ENCODE results near the gene PRPS1. TPM values are rescaled to one million over a fixed set of nuclear protein-coding genes. Genes with fewer than 3 reads are reported as not detected.
"Not testable (repeated sequence)": the region's sequence is repeated elsewhere in the genome, so short reads cannot be mapped to it uniquely, and the experiment has no call there.

PRPS1 gene
- total RNA-seq, 8 experiments from 2014 or later, result 33.3 to 57.3 (median 41.2) TPM

DNA sequence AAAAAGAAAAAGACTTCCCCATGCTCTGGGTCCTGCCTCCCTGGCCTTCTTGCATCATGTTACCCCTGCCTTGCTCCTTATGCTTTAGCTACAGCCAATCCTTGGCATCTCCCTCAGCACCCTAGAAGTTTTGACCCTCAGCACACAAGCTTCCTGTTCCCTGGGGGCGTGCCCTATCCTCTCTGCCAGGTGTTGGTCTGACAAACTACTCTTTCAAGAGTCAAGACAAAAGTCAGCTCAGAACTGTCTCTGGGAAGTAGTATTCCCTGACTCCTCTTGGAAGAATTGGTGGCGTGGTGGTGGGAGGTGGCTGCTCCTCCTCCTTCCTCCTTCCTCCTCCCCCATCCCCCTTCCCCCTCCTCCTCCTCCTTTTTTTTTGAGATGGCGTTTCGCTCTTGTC, 41.0 kb downstream of the PRPS1 start:
- in situ Hi-C loops (cut with MboI; ENCODE audit: low pct_unique_long_range_greater_than_20kb in 2 of 9, low sequenced_read_pairs in 9 of 9, unreplicated experiment in 9 of 9), result loop anchor here in 3 of 9 experiments (10.0 to 25.0 kb wide), 3 partner anchors 116 to 218 kb away; partner anchors contain the start of genes NCBP2L (in 2 of the 3) and TSC22D3 (in 2 of the 3)

GRCh38 chrX:107669885-107670628, 41.7 kb downstream of the PRPS1 start:
- in situ Hi-C loops (cut with MboI; ENCODE audit: low pct_unique_long_range_greater_than_20kb in 2 of 9, low sequenced_read_pairs in 9 of 9, unreplicated experiment in 9 of 9), result loop anchor here in 3 of 9 experiments (10.0 to 25.0 kb wide), 3 partner anchors 115 to 217 kb away; partner anchors contain the start of genes NCBP2L (in 2 of the 3) and TSC22D3 (in 2 of the 3)
- no peak overlapping the region for H3K4me3 ChIP-seq
- H3K4me1 ChIP-seq (replicated peaks in 1 of 2), result peaks cover 9 to 19% of the 10 kb centered on the region in 2 donors
- no peak for ATAC-seq (replicated peaks in 6 of 8)
- H3K27ac ChIP-seq, result no peak overlapping the region
- WGBS, 10 experiments, result 59% methylated on average over 4 of the region's 5 CpGs; no CpG with 5 or more reads in 9 of the 10 experiments

More for the DNA sequence above, 41.0 kb downstream of the PRPS1 start:
- Histone ChIP-seq H3K27ac (no peak overlapping the region), H3K4me3 (no peak overlapping the region), H3K4me1 (replicated peaks in 1 of 2) (peaks cover 4 to 12% of the 10 kb centered on the region in 2 donors)
- 15 to 40% methylated on average over 1 of the region's 4 CpGs; no CpG with 5 or more reads in 8 of the 10 experiments for WGBS, 10 experiments
- no peak for ATAC-seq (replicated peaks in 6 of 8)

- in situ Hi-C loops (cut with MboI; ENCODE audit: low pct_unique_long_range_greater_than_20kb in 2 of 9, low sequenced_read_pairs in 9 of 9, unreplicated experiment in 9 of 9), result loop anchor here in 3 of 9 experiments (25.0 kb wide), 2 partner anchors 116 to 216 kb away; partner anchors contain the start of genes NCBP2L (in 2 of the 3) and TSC22D3 (in 2 of the 3)
- H3K4me3 ChIP-seq; ATAC-seq (replicated peaks in 6 of 8); H3K27ac ChIP-seq: not testable (repeated sequence)
- peaks cover 16 to 26% of the 10 kb centered on the region in 2 donors for H3K4me1 ChIP-seq (replicated peaks in 1 of 2)
- WGBS, 10 experiments, result 20 to 65% methylated on average over 1 to 5 of the region's 9 CpGs; no CpG with 5 or more reads in 8 of the 10 experiments
These were observed 42.9 kb downstream of the PRPS1 start for GRCh38 chrX:107671256-107671655.

- no peak overlapping the region for H3K27ac ChIP-seq
- peaks cover 26 to 38% of the 10 kb centered on the region in 2 donors for H3K4me1 ChIP-seq (replicated peaks in 1 of 2)
- WGBS, 10 experiments, result 0 to 28% methylated on average over 1 to 2 of the region's 9 CpGs; no CpG with 5 or more reads in 8 of the 10 experiments
- in situ Hi-C loops (cut with MboI; ENCODE audit: low pct_unique_long_range_greater_than_20kb in 2 of 9, low sequenced_read_pairs in 9 of 9, unreplicated experiment in 9 of 9), result loop anchor here in 3 of 9 experiments (25.0 kb wide), 2 partner anchors 114 to 214 kb away; partner anchors contain the start of genes NCBP2L (in 2 of the 3) and TSC22D3 (in 2 of the 3)
- H3K4me3 ChIP-seq, result no peak overlapping the region
- peak; percentile 6 to 63 (median 46) for ATAC-seq (replicated peaks in 6 of 8)
These were observed 44.7 kb downstream of the PRPS1 start for GRCh38 chrX:107672955-107673378.

- Histone ChIP-seq H3K27ac (no peak overlapping the region), H3K4me3 (no peak overlapping the region), H3K4me1 (replicated peaks in 1 of 2) (peaks cover 26 to 38% of the 10 kb centered on the region in 2 donors)
- ATAC-seq (replicated peaks in 6 of 8), result peak in 1 of 8 experiments; percentile 6
- in situ Hi-C loops (cut with MboI; ENCODE audit: low pct_unique_long_range_greater_than_20kb in 2 of 9, low sequenced_read_pairs in 9 of 9, unreplicated experiment in 9 of 9), result loop anchor here in 3 of 9 experiments (25.0 kb wide), 2 partner anchors 114 to 214 kb away; partner anchors contain the start of genes NCBP2L (in 2 of the 3) and TSC22D3 (in 2 of the 3)
- WGBS, 10 experiments, result 80 to 82% methylated on average over 1 to 3 of the region's 6 CpGs; no CpG with 5 or more reads in 8 of the 10 experiments
These were observed 45.1 kb downstream of the PRPS1 start for GRCh38 chrX:107673431-107673830.

- in situ Hi-C loops (cut with MboI; ENCODE audit: low pct_unique_long_range_greater_than_20kb in 2 of 9, low sequenced_read_pairs in 9 of 9, unreplicated experiment in 9 of 9), result loop anchor here in 3 of 9 experiments (25.0 kb wide), 2 partner anchors 113 to 213 kb away; partner anchors contain the start of genes NCBP2L (in 2 of the 3) and TSC22D3 (in 2 of the 3)
- Histone ChIP-seq H3K4me1 (replicated peaks in 1 of 2) (peaks cover 26 to 38% of the 10 kb centered on the region in 2 donors), H3K27ac (no peak overlapping the region), H3K4me3 (no peak overlapping the region)
- peak; percentile 4 to 86 (median 68) for ATAC-seq (replicated peaks in 6 of 8)
- 0 to 63% (median 20%) methylated on average over 1 to 3 of the region's 7 CpGs; no CpG with 5 or more reads in 6 of the 10 experiments for WGBS, 10 experiments
These were observed 45.7 kb downstream of the PRPS1 start for GRCh38 chrX:107673933-107674479.

- WGBS, 10 experiments, result 14 to 100% (median 35%) methylated on average over 1 to 8 of the region's 9 CpGs; no CpG with 5 or more reads in 5 of the 10 experiments
- Histone ChIP-seq H3K27ac (no peak overlapping the region), H3K4me3 (no peak overlapping the region), H3K4me1 (replicated peaks in 1 of 2) (peaks cover 26 to 38% of the 10 kb centered on the region in 2 donors)
- peak in 7 of 8 experiments; percentile 5 to 46 (median 30) for ATAC-seq (replicated peaks in 6 of 8)
- in situ Hi-C loops (cut with MboI; ENCODE audit: low pct_unique_long_range_greater_than_20kb in 2 of 9, low sequenced_read_pairs in 9 of 9, unreplicated experiment in 9 of 9), result loop anchor here in 3 of 9 experiments (25.0 kb wide), 2 partner anchors 113 to 213 kb away; partner anchors contain the start of genes NCBP2L (in 2 of the 3) and TSC22D3 (in 2 of the 3)
These were observed 46.4 kb downstream of the PRPS1 start for GRCh38 chrX:107674480-107675364.

DNA sequence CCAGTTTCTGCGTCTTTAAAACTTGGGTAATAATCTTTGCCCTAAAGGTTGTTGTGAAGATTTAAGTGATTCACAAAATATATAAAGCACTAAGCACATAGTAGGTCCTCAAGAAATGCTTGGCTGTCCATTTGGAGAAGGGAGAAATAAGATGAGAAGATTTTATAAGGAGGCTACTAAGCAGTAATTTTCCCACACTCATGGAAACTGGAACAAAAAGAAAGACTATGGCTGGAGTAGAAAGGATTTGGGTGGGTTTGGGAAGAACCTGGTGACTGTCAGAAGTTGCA, 47.0 kb downstream of the PRPS1 start:
- Histone ChIP-seq H3K4me1 (replicated peaks in 1 of 2) (peaks cover 26 to 38% of the 10 kb centered on the region in 2 donors), H3K4me3 (no peak overlapping the region), H3K27ac (no peak overlapping the region)
- ATAC-seq (replicated peaks in 6 of 8), result no peak
- in situ Hi-C loops (cut with MboI; ENCODE audit: low pct_unique_long_range_greater_than_20kb in 2 of 9, low sequenced_read_pairs in 9 of 9, unreplicated experiment in 9 of 9), result no loop called here
- 43 to 50% methylated on average over 1 of the region's 1 CpG; no CpG with 5 or more reads in 8 of the 10 experiments for WGBS, 10 experiments

- Histone ChIP-seq H3K27ac (no peak overlapping the region), H3K4me1 (replicated peaks in 1 of 2) (peaks cover 26 to 38% of the 10 kb centered on the region in 2 donors), H3K4me3 (no peak overlapping the region)
- peak in 4 of 8 experiments; percentile 8 to 26 (median 10) for ATAC-seq (replicated peaks in 6 of 8)
- 3 to 42% (median 18%) methylated on average over 2 to 5 of the region's 9 CpGs; no CpG with 5 or more reads in 6 of the 10 experiments for WGBS, 10 experiments
- in situ Hi-C loops (cut with MboI; ENCODE audit: low pct_unique_long_range_greater_than_20kb in 2 of 9, low sequenced_read_pairs in 9 of 9, unreplicated experiment in 9 of 9), result no loop called here
These were observed 47.7 kb downstream of the PRPS1 start for GRCh38 chrX:107675823-107676555.

- Histone ChIP-seq H3K4me3 (no peak overlapping the region), H3K27ac (no peak overlapping the region), H3K4me1 (replicated peaks in 1 of 2) (peaks cover 26 to 38% of the 10 kb centered on the region in 2 donors)
- in situ Hi-C loops (cut with MboI; ENCODE audit: low pct_unique_long_range_greater_than_20kb in 2 of 9, low sequenced_read_pairs in 9 of 9, unreplicated experiment in 9 of 9), result no loop called here
- peak in 7 of 8 experiments; percentile 20 to 79 (median 72) for ATAC-seq (replicated peaks in 6 of 8)
- 21 to 100% (median 53%) methylated on average over 1 to 4 of the region's 30 CpGs; no CpG with 5 or more reads in 6 of the 10 experiments for WGBS, 10 experiments
These were observed 48.5 kb downstream of the PRPS1 start for GRCh38 chrX:107676559-107677378.

GRCh38 chrX:107677501-107677901, 49.2 kb downstream of the PRPS1 start:
- Histone ChIP-seq H3K27ac (no peak overlapping the region), H3K4me1 (replicated peaks in 1 of 2) (peaks cover 26 to 38% of the 10 kb centered on the region in 2 donors), H3K4me3 (no peak overlapping the region)
- no peak for ATAC-seq (replicated peaks in 6 of 8)
- in situ Hi-C loops (cut with MboI; ENCODE audit: low pct_unique_long_range_greater_than_20kb in 2 of 9, low sequenced_read_pairs in 9 of 9, unreplicated experiment in 9 of 9), result no loop called here
- WGBS, 10 experiments, result 7 to 100% (median 60%) methylated on average over 1 to 5 of the region's 10 CpGs; no CpG with 5 or more reads in 5 of the 10 experiments
